ENCODE data around the gene AGXT.

- TF ChIP-seq EZH2 (IDR thresholded peaks at IDR 0.05) (no peak), CTCF (IDR thresholded peaks at IDR 0.05 in 2 of 3, conservative IDR thresholded peaks at IDR 0.05 in 1 of 3; ENCODE audit: borderline replicate concordance in 1 of 3, insufficient read depth in 1 of 3, low read depth in 2 of 3, low read length in 2 of 3) (no peak), REST (IDR thresholded peaks at IDR 0.05; ENCODE audit: low read depth) (no peak), POLR2A (IDR thresholded peaks at IDR 0.05; ENCODE audit: borderline replicate concordance, extremely low read depth, insufficient read depth, insufficient read length) (no peak), JUND (IDR thresholded peaks at IDR 0.05) (no peak), FOSL1 (IDR thresholded peaks at IDR 0.05; ENCODE audit: low read depth) (no peak)
Measured at GRCh38 chr2:240922982-240923537, 54.4 kb downstream of the AGXT start.
